AG20443 (cell line): ENCODE results near the gene SETD1A.
"Not testable (repeated sequence)": the region's sequence is repeated elsewhere in the genome, so short reads cannot be mapped to it uniquely, and the experiment has no call there.

ENCODE experiments used
- DNase-seq: peaks from one replicate; pipeline ENCODE4 v3.0.0; 2012; ENCODE audit warnings: low spot score, mixed read lengths

SETD1A gene

DNA sequence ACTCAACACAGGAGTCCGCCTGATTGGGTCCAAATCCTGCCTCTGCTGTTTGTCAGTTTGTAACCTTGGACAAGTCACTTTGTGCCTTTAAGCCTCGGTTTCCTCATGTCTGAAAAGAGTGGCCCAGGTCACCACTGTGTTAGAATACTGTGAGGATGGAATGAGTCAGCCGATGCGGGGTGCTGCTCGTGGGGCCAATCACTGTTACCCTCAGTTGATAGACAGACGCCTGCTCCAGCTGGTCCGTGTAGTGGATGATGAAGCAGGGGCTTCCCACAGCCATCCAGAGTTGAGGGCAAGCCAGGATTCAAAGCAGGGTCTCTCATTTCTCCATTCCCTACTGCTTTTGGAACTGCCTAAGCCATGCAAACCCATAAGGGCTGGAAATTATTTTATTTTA, 28.4 kb upstream of the SETD1A start:
- no peak for DNase-seq

GRCh38 chr16:30930160-30930571, 27.4 kb upstream of the SETD1A start:
- no peak for DNase-seq

- DNase-seq: no peak
Measured at GRCh38 chr16:30931068-30931650, 26.4 kb upstream of the SETD1A start.

DNA sequence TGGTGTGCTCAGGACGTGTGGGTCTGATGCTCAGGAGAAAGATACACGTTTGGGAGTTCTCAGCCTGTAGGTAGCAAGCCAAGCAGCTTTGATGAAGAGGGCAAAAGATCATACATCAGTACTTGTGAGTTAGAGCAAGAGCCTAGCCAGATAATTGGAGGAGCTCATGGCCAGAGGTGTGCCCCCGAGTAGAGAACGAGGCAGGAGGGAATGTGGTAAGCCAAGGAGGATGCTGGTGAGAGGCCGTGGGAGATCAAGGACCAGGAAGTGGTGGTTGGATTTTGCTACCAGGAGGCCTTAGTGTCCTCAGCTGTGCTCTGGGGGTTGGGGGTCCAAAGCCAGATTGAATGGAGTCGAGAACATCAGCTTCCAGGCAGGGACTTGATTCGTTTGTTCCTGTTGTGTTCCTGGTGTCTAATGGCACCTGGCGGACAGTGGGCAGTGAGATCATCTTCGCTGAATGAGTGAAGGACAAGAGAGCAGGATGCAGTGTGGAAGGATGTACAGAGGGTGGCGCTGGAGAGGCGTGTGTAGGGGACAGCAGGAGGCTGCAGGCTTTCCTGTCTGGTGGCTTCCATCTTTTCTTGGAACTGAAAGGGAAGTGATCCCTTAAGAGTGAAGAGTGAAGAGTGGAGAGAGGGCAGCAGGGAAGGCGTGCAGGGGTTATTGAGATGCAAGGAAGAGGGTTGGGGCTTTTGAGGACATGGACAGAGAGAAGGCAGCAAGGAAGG, 22.6 kb upstream of the SETD1A start:
- DNase-seq: peak; percentile 66

GRCh38 chr16:30937692-30938091, 19.9 kb upstream of the SETD1A start:
- DNase-seq: no peak

DNA sequence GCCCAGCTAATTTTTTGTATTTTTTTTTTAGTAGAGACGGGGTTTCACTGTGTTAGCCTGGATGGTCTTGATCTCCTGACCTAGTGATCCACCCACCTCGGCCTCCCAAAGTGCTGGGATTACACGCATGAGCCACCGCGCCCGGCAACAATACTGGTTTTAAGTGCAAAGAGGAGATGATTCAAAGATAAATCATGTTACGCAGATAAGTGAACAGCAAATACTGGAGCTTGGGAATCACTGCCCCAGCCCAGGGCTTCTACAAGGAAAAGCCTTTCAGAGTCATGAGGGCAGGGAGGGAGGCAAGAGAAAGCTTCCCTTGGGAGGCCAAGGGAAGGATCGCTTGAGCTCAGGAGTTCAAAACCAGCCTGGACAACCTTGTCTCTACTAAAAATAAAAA, 18.0 kb upstream of the SETD1A start:
- not testable (repeated sequence) for DNase-seq

DNA sequence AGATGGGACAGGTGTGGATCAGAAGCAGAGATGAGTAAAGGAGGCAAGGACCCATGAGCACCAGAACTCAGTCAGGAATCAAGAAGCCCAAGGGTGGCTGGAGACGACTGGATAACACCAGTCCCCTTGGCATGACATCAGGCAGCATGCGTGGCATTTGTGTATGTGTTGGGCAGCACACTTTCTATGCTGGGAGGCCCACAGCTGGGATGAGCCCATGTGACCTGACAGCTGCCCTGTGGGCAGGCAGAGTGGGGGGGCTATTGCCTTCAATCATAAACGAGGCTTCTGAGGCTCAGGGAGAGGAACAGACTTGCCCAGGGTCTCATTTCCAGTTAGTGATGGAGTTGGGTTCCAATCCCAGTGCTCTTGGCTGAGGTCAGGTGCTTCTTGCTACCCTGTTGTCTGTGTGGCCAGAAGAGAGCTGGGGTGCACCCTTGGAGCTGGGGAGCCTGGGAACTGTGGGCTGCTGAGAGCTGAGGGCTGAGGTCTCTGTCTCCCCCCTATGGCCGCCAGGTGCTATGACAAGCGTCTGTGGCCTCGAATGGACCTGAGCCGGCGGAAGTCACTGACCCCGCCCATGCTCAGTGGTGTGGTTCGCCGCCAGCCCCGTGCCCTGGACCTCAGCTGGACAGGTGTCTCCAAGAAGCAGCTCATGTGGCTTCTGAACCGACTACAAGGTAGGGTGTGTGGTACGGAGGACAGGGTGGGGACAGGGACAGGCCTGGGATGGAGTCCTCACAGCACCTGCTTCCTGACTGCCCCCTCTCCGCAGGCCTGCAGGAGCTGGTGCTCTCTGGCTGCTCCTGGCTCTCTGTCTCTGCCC, 15.7 kb upstream of the SETD1A start:
- peak; percentile 90 for DNase-seq

DNA sequence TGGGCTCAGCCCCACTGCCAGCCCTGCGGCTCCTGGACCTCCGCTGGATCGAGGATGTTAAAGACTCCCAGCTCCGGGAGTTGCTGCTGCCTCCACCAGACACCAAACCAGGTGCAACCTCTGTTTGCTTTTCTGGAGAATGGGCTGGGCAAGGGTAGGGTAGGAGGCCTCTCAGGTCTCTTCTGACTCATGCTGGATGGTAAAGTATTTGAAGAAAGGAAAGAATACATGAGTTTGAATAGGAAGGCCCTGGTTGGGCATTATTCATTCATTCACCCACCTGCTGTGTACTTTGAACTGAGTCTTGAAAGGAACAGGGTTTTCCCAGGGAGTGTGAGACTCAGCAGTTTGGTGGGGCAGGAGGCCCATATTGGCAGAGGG, 15.1 kb upstream of the SETD1A start:
- no peak for DNase-seq

DNA sequence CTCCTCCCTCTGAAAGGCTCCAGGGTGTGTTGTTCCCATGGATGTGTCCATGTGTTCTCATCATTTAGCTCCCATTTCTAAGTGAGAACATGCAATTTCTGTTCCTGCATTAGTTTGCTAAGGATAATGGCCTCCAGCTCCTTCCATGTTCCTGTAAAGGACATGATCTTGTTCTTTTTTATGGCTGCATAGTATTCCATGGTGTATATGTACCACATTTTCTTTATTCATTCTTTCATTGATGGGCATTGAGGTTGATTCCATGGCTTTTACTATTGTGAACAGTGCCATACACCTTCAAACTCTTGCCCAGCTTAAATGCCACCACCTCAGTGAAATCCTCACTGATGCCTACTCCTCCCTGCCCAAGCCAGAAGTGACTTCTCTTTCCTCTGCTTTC, 13.2 kb upstream of the SETD1A start:
- DNase-seq: no peak

GRCh38 chr16:30946671-30947540, 10.6 kb upstream of the SETD1A start:
- DNase-seq: no peak

DNA sequence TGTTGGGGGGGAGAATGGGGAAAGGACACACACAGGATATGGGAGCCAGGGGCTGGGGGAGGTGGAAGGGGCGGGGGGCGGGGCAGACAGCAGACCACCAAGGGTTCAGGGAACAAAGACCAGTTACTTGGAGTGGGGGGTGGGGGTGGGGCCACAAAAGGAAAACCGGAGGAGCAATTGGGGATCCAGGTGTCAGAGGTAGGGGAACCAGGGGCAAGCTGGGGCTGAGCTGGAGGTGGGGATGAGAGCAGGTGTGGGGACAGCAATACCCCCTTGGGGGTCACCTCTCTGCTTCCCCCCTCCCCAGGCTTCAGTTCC, 10.1 kb upstream of the SETD1A start:
- no peak for DNase-seq

- DNase-seq: peak; percentile 93
Measured at GRCh38 chr16:30947859-30948666, 9.5 kb upstream of the SETD1A start.

DNA sequence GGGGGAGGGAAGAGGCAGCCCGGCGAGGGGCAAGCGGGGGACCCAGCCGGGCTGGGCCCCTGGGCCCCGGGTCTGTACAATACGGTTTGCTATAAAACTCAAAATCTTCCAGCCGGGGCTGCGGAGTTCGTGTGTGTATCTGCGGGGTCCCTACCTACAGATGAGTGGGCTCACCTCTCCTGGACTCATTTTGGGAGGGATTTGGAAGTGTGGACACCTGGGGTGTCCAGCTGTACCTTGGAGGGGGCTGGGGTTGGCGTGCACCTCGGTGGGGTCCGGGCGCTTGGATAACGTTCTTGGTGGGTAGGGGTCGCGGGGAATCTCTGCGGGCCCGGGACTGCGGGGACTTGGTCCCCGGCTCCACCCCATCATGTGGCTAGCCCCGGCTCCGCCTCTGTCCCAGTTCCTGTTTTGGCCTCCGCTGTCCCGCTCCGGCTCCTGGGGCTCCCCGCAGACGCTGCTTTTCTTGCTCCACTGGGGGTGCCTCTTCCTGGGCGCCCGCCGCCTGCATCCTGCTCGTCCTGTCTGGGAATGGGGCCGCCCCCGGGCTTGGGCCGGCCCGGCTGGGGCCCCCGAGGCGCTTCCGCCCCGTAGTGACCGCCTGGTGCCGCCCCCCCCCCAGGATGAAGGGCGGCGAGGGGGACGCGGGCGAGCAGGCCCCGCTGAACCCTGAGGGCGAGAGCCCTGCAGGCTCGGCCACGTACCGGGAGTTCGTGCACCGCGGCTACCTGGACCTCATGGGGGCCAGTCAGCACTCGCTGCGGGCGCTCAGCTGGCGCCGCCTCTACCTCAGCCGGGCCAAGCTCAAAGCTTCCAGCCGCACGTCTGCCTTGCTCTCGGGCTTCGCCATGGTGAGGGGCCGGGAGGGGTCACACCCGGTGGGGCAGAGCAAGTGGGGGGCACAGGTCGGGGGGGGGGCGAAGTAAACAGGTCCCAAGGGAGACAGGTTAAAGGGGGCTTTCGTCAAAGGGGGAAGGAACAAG, 8.6 kb upstream of the SETD1A start, which contains the start of gene ORAI3:
TSS of gene ORAI3 (plus strand) at position 402 of the 983 bp plus-strand sequence. CDS start at position 624, 222 bp downstream.
- peak; percentile 75 for DNase-seq

DNA sequence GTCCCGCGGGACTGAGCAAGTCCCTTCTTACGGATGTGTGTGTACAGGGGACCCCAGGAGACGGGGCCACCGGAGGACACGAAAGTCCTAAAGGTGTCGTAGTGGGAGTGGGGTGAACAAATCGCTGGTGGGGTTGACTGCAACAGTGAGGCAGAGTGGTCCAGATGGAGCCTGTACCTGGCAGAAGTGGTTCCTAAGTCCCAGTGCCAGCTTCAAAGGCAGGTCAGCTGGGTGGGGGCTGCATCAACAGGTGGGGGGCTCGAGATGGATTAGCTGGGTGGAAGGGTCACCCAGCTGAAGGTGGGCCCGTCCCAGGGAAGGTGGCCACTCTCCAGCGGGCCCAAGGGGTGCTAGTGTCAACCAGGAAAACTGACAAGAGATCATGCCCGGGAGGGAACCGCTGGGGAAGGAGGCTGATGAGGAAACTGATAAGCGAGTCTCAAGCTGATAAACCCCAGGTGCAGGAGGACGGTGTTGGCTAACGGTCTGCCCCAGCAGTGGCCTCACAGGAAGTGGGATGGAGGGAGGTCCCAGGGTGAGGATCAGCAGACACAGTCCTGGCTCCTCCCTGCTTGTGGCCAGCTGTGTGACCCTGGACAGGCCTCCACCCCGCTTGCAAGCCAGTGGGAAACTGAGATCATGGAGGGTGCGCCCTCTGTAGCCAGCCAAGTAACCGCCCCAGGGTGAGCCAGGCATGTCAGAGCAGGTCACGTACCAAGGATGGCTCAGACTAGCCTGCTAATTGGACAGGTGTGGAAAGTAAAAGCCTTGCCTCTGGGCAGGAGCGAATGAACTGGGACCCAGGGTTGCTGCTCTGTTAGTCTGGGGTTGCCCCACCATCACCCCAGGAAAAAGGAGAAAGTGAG, 7.7 kb upstream of the SETD1A start:
- DNase-seq: peak; percentile 81

DNA sequence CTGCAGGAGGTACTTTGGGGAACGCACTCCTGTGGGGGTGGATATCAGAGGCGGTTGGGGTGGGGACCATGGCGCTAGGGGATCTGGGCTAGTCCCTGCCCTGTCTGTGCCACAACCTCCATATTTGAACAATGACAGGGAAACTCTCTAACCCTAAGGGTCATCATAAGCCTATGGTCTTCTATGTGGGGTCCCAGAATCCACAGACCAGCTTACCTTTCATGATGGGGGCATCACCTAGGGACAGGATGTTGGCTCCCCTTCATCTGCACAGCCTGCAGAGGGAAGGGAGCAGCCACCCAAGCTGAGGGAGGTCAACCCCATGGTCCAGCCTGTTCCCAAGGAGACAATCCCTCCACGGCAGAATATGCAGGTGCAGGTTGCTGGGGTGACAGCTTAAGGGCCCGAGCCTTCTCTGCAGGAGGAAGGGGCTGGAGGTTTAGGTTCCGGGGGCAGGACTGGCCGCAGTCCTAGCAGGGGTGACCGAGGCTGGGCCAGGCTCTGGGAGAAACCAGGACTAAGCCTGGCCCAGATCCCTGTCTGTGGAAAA, 7.0 kb upstream of the SETD1A start:
- no peak for DNase-seq

GRCh38 chr16:30951193-30951592, 6.4 kb upstream of the SETD1A start:
- no peak for DNase-seq

GRCh38 chr16:30951750-30952149, 5.8 kb upstream of the SETD1A start:
- DNase-seq: no peak

DNA sequence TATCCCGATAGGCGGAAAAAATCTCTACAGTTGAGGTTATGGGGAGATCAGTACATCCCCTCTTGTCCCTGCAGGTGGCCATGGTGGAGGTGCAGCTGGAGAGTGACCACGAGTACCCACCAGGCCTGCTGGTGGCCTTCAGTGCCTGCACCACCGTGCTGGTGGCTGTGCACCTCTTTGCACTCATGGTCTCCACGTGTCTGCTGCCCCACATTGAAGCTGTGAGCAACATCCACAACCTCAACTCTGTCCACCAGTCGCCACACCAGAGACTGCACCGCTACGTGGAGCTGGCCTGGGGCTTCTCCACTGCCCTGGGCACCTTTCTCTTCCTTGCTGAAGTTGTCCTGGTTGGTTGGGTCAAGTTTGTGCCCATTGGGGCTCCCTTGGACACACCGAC, 4.4 kb upstream of the SETD1A start:
- no peak for DNase-seq
